ENCODE measurements around the gene PTPRN2. TPM values are rescaled to one million over a fixed set of nuclear protein-coding genes. Genes with fewer than 3 reads are reported as not detected.

PTPRN2 gene
- total and polyA plus RNA-seq, 2 donors (not counting 3 experiments of a cell fraction or from before 2014, with no cell fraction given) = 0.62 to 0.88 TPM

- no peak for DNase-seq (ENCODE audit: low read depth, low spot score)
- ChIA-PET CTCF (no interaction called here), POLR2A (no interaction called here)
- Histone ChIP-seq H3K27ac (ENCODE audit: insufficient read depth, low read depth, low read length) (no peak overlapping the region), H3K4me1 (ENCODE audit: control insufficient read depth, extremely low read depth, insufficient read depth, low read length) (no peaks in the 10 kb centered on the region), H3K27me3 (ENCODE audit: control insufficient read depth in 2 of 2, insufficient read depth in 2 of 2, low read length in 2 of 2) (no peaks in the 10 kb centered on the region), H3K9me3 (replicated peaks; ENCODE audit: control insufficient read depth, insufficient read depth, low read length) (no peaks in the 10 kb centered on the region), H3K4me2 (ENCODE audit: insufficient read depth, low read length) (no peak overlapping the region), H3K4me3 (replicated peaks in 1 of 3; ENCODE audit: insufficient read depth in 1 of 3, low read depth in 1 of 3, low read length in 3 of 3) (no peak overlapping the region), H2AFZ (ENCODE audit: low read depth, low read length) (no peak overlapping the region), H3K9ac (replicated peaks; ENCODE audit: extremely low read depth, insufficient read depth, low read length) (no peak overlapping the region), H3K36me3 (ENCODE audit: control insufficient read depth in 2 of 2, extremely low read depth in 1 of 2, insufficient read depth in 2 of 2, low read length in 2 of 2) (no peaks in the 10 kb centered on the region), H4K20me1 (replicated peaks; ENCODE audit: control insufficient read depth, extremely low read depth, insufficient read depth, low read length) (no peaks in the 10 kb centered on the region), H3K9me1 (replicated peaks; ENCODE audit: control insufficient read depth, extremely low read depth, insufficient read depth, low read length) (no peaks in the 10 kb centered on the region), H3K79me2 (ENCODE audit: control insufficient read depth, insufficient read depth, low read length) (no peaks in the 10 kb centered on the region)
- intact Hi-C loops (cut with micrococcal nuclease) (no loop called here), dilution Hi-C loops (cut with MboI; ENCODE audit: extremely low pct_ligation_motif_present, low sequenced_read_pairs) (no loop called here)
- no peak for TF ChIP-seq JUN (IDR thresholded peaks at IDR 0.05; ENCODE audit: borderline replicate concordance, insufficient read depth, insufficient read length, low read depth)
- no peak for TF ChIP-seq CTCF (IDR thresholded peaks at IDR 0.05; ENCODE audit: extremely low read depth in 1 of 2, insufficient read depth in 1 of 2, low read depth in 1 of 2, low read length in 2 of 2)
- no peak for TF ChIP-seq POLR2A (IDR thresholded peaks at IDR 0.05; ENCODE audit: low read depth, low read length)
- TF ChIP-seq POLR2AphosphoS5 (IDR thresholded peaks at IDR 0.05; ENCODE audit: insufficient read depth, low read depth, low read length) = no peak
- TF ChIP-seq MAX (IDR thresholded peaks at IDR 0.05; ENCODE audit: insufficient read depth, insufficient read length) = no peak
- no peak for TF ChIP-seq MYC (IDR thresholded peaks at IDR 0.05; ENCODE audit: low read depth, low read length)
- no peak for TF ChIP-seq EZH2 (IDR thresholded peaks at IDR 0.05; ENCODE audit: borderline replicate concordance, low read depth, low read length, severe bottlenecking)
- TF ChIP-seq FOS (IDR thresholded peaks at IDR 0.05; ENCODE audit: borderline replicate concordance, insufficient read depth, low read length) = no peak
- TF ChIP-seq GATA2 (IDR thresholded peaks at IDR 0.05; ENCODE audit: insufficient read depth, insufficient read length, low read depth, low read length) = no peak
- FAIRE-seq = no peak
- no TSS peak for BruUV-seq (replicated peaks)
Observed at GRCh38 chr7:157627033-157627432, 960.6 kb downstream of the PTPRN2 start.

Data from endothelial cell of umbilical vein (primary cell).